LNCaP clone FGC (cell line): ENCODE measurements around the gene PRKCH.

Experiments
- DNase-seq: peaks from one replicate; pipeline ENCODE4 v3.0.0-alpha.2; 2011; ENCODE audit warnings: low read depth
- H3K4me3 ChIP-seq: 2 replicates; pipeline ENCODE4 v1.5.1; 2011; ENCODE audit warnings: mild to moderate bottlenecking, low read depth, low read length, control low read depth
- CTCF ChIP-seq: IDR thresholded peaks from 2 replicates; pipeline ENCODE4 v1.5.1; 2012; ENCODE audit warnings: mild to moderate bottlenecking; ENCODE audit not compliant: control insufficient read depth, insufficient read depth; ENCODE audit errors: extremely low read depth

Gene PRKCH

DNA sequence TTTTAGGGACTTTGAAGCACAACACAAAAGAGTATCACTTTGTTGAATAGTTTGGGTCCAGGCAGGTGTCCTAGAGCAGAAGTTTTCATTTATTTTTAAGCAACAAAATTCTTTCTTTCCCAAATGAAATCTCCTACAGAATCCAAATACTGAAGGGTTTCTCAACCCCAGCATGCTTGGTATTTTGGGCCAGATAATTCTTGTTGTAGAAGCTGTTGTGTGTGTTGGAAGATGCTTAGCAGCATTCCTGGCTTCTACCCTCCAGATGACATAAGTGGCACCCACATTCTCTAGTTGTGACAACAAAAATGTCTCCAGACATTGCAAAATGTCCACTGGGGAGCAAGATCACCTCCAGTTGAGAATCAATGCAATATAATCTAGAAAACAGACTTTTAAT, 97.8 kb downstream of the PRKCH start:
- no peak overlapping the region for H3K4me3 ChIP-seq
- no peak for TF ChIP-seq CTCF

DNA sequence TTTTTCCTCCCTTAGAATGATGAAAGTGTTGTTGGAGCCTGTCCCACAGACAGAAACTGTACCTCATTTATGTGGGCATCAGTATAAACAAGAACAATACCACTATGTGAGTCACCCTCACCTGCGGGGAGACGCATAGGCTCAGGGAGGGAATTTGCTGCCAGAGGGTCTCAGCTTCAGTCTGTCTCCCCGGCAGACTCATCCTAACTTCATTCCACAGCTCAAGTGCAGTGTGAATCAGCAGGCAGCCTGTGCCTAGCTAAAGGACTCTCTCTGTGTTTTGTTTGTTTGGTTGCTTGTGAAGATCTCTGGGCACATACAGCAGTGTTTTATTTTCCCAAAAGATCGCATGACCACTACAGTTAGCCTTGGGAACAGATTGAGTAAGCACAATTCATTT, 98.9 kb downstream of the PRKCH start:
- DNase-seq: no peak
- TF ChIP-seq CTCF: no peak
- H3K4me3 ChIP-seq: no peak overlapping the region

More for the DNA sequence above, 97.8 kb downstream of the PRKCH start:
- no peak for DNase-seq

DNA sequence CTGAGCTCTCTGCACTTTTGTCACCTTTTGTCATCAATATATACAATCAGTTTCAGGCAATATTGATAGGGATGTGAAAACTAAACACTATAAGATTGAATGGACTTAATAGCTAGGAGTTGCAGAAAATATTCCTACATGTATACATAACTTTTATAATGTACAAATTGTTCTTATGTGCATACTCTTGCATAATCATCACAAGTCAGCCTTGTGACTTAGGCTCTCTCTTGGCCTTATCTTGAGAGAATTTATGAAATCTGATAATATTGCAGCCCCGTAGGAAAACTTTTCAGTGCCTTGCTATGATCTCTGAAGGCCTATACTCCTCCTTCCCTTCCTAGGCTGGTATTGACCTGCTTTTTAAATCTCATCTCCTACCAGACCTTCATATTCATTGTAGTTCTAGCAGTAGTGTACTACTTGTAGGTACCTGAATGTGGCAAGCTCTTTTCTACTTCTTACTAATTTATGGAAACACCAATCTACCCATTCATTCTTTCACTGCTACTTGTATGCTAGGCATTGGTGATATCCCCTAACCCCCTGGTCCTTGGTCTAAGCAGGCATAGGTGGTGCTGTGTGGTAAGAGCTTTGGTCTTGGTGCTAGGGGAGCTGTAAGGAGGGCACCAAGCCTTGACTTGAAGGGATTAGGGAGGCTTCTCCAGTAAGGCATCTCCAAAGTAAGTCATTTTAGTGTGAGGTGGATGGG, 100.0 kb downstream of the PRKCH start:
- TF ChIP-seq CTCF: no peak
- no peak for DNase-seq
- H3K4me3 ChIP-seq: no peak overlapping the region

DNA sequence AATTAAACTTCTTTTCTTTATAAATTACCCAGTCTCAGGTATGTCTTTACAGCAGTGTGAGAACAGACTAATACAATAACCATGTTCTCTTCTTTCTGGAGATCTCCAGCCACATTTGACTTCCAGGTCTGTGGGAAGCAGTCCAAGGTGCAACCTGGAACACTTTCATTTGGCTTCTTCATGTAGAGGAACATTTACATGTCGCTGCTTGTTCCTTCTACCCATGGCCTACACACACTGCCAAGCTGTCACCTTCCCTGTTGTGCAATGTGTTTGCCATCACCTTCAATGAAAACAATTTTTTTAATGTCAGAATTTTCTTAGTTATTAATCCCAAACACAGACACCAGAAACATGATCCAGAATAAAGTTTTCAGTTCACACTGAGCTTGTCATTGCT, 104.7 kb downstream of the PRKCH start:
- TF ChIP-seq CTCF: no peak
- H3K4me3 ChIP-seq: no peak overlapping the region
- no peak for DNase-seq

GRCh38 chr14:61428261-61428660, 106.9 kb downstream of the PRKCH start:
- TF ChIP-seq CTCF: no peak
- no peak for DNase-seq
- H3K4me3 ChIP-seq: no peak overlapping the region

GRCh38 chr14:61429316-61429715, 107.9 kb downstream of the PRKCH start:
- no peak for TF ChIP-seq CTCF
- no peak overlapping the region for H3K4me3 ChIP-seq
- DNase-seq: no peak
